ENCODE measurements around the gene LCP1. TPM values are rescaled to one million over a fixed set of nuclear protein-coding genes. Genes with fewer than 3 reads are reported as not detected.

Gene LCP1
- total and polyA plus RNA-seq, 8 donors, result 13.5 to 401 (median 20.4) TPM

- peaks cover 3 to 15% of the 10 kb centered on the region in 2 donors for H3K4me1 ChIP-seq
- H3K4me3 ChIP-seq, result peak within 1 kb of the TSS; percentile 35 to 49
- no peaks in the 10 kb centered on the region for H3K9me3 ChIP-seq
- intact Hi-C loops (cut with DNase I), result no loop called here
- DNase-seq (peak; percentile 28 to 98 (median 78)), ATAC-seq (peak; percentile 100)
- peaks cover 0 to 8% of the 10 kb centered on the region in 2 donors for H3K27me3 ChIP-seq
- TF ChIP-seq CTCF (IDR thresholded peaks at IDR 0.05), result no peak
- peak within 1 kb of the TSS; percentile 35 to 63 for H3K27ac ChIP-seq
- no peaks in the 10 kb centered on the region for H3K36me3 ChIP-seq
These were observed 29.7 kb upstream of the LCP1 start, which contains the start of gene LRRC63 for GRCh38 chr13:46211483-46212351. TSS of gene LRRC63 (plus strand) at chr13:46211928. CDS start at chr13:46213035, 1,107 bp downstream.

- DNase-seq (peak in 1 of 4 donors; percentile 3), ATAC-seq (peak; percentile 57)
- H3K27me3 ChIP-seq, result peaks cover 0 to 8% of the 10 kb centered on the region in 2 donors
- no peaks in the 10 kb centered on the region for H3K36me3 ChIP-seq
- TF ChIP-seq CTCF (IDR thresholded peaks at IDR 0.05), result no peak
- H3K4me3 ChIP-seq, result peak overlapping the region; percentile 35 to 49
- intact Hi-C loops (cut with DNase I), result no loop called here
- H3K9me3 ChIP-seq, result no peaks in the 10 kb centered on the region
- peak overlapping the region in 1 of 2 donors; percentile 63 for H3K27ac ChIP-seq
- peaks cover 3 to 15% of the 10 kb centered on the region in 2 donors for H3K4me1 ChIP-seq
These were observed 29.1 kb upstream of the LCP1 start for GRCh38 chr13:46211116-46211482.

- Histone ChIP-seq H3K36me3 (no peaks in the 10 kb centered on the region), H3K4me1 (peaks cover 3 to 15% of the 10 kb centered on the region in 2 donors), H3K27me3 (peaks cover 0 to 8% of the 10 kb centered on the region in 2 donors), H3K27ac (peak overlapping the region in 1 of 2 donors; percentile 63), H3K9me3 (no peaks in the 10 kb centered on the region), H3K4me3 (peak overlapping the region; percentile 35 to 49)
- ATAC-seq (no peak), DNase-seq (no peak)
- intact Hi-C loops (cut with DNase I), result no loop called here
- no peak for TF ChIP-seq CTCF (IDR thresholded peaks at IDR 0.05)
These were observed 28.5 kb upstream of the LCP1 start for GRCh38 chr13:46210362-46211083.

- no peak overlapping the region for H3K27ac ChIP-seq
- peaks cover 0 to 8% of the 10 kb centered on the region in 2 donors for H3K27me3 ChIP-seq
- no peaks in the 10 kb centered on the region for H3K9me3 ChIP-seq
- no peaks in the 10 kb centered on the region for H3K36me3 ChIP-seq
- no peak overlapping the region for H3K4me3 ChIP-seq
- TF ChIP-seq CTCF (IDR thresholded peaks at IDR 0.05), result no peak
- H3K4me1 ChIP-seq, result peaks cover 3 to 15% of the 10 kb centered on the region in 2 donors
- ATAC-seq, result no peak
- no peak for DNase-seq
- intact Hi-C loops (cut with DNase I), result no loop called here
These were observed 25.9 kb upstream of the LCP1 start for GRCh38 chr13:46207828-46208227.

GRCh38 chr13:46206143-46206542 is 24.2 kb upstream of the LCP1 start:
- ATAC-seq, result no peak
- Histone ChIP-seq H3K27me3 (peaks cover 0 to under 1% of the 10 kb centered on the region in 2 donors), H3K36me3 (no peaks in the 10 kb centered on the region), H3K4me3 (no peak overlapping the region), H3K4me1 (peaks cover 0 to 9% of the 10 kb centered on the region in 2 donors), H3K9me3 (no peaks in the 10 kb centered on the region), H3K27ac (no peak overlapping the region)
- TF ChIP-seq CTCF (IDR thresholded peaks at IDR 0.05), result no peak
- no peak for DNase-seq
- intact Hi-C loops (cut with DNase I), result no loop called here

All from left lung (tissue), 10 donors.